Omental fat pad (tissue), 4 donors: ENCODE measurements around the gene SH3RF3. TPM values are rescaled to one million over a fixed set of nuclear protein-coding genes. Genes with fewer than 3 reads are reported as not detected.

Source experiments
- ATAC-seq: fragments of 150-250 bp; one replicate; pipeline ENCODE4 v1.9.1; 2016; ENCODE audit warnings: mild to moderate bottlenecking, moderate library complexity; ENCODE audit not compliant: low FRiP score
- DNase-seq: peaks from one replicate; pipeline ENCODE4 v3.0.0-alpha.2; 2019; ENCODE audit warnings: low spot score
- CTCF ChIP-seq, 3 donors: fragments of 450-650 bp; IDR thresholded peaks; one replicate each; pipeline ENCODE4 v1.5.1; 2016 to 2017; ENCODE audit warnings: antibody characterized with exemption in 3 of 3, mild to moderate bottlenecking in 3 of 3, moderate library complexity in 2 of 3
- total RNA-seq, 4 donors: library from RNA; depleted of rRNA; stranded (reverse); fragments of >200 nt; gene quantifications; one replicate each; pipeline ENCODE4 v1.1.0, GENCODE V29; 2016

The SH3RF3 gene
- total RNA-seq, 4 donors from 2014 or later, result 6.5 to 16.6 (median 8.6) TPM

- TF ChIP-seq CTCF (IDR thresholded peaks at IDR 0.05), result no peak
- ATAC-seq (no peak), DNase-seq (no peak)
These were observed 166.2 kb downstream of the SH3RF3 start for GRCh38 chr2:109295070-109295780.

GRCh38 chr2:109295781-109296117 is 166.7 kb downstream of the SH3RF3 start:
- DNase-seq, result no peak
- no peak for TF ChIP-seq CTCF (IDR thresholded peaks at IDR 0.05)
- no peak for ATAC-seq

GRCh38 chr2:109297566-109298490 is 168.8 kb downstream of the SH3RF3 start:
- DNase-seq, result no peak
- no peak for ATAC-seq
- no peak for TF ChIP-seq CTCF (IDR thresholded peaks at IDR 0.05)

GRCh38 chr2:109298851-109299250 is 169.8 kb downstream of the SH3RF3 start:
- TF ChIP-seq CTCF (IDR thresholded peaks at IDR 0.05), result no peak
- DNase-seq (no peak), ATAC-seq (no peak)

GRCh38 chr2:109299536-109299935 is 170.5 kb downstream of the SH3RF3 start:
- TF ChIP-seq CTCF (IDR thresholded peaks at IDR 0.05), result no peak
- no peak for ATAC-seq
- DNase-seq, result no peak

- TF ChIP-seq CTCF (IDR thresholded peaks at IDR 0.05), result no peak
- DNase-seq (no peak), ATAC-seq (no peak)
These were observed 171.6 kb downstream of the SH3RF3 start for GRCh38 chr2:109300582-109300981.
